CD1c-positive myeloid dendritic cell (primary cell): Measurements from ENCODE around the gene INO80B.
"Not testable (repeated sequence)": the region's sequence is repeated elsewhere in the genome, so short reads cannot be mapped to it uniquely, and the experiment has no call there.

ENCODE experiments used
- DNase-seq: peaks from one replicate; pipeline ENCODE4 v3.0.0-alpha.2; 2016; ENCODE audit errors: extremely low spot score

INO80B gene

GRCh38 chr2:74425523-74425922 lies 29.4 kb upstream of the INO80B start:
- DNase-seq: no peak

GRCh38 chr2:74426181-74426758 lies 28.6 kb upstream of the INO80B start:
- no peak for DNase-seq

GRCh38 chr2:74427551-74427950 lies 27.3 kb upstream of the INO80B start:
- no peak for DNase-seq

- DNase-seq: no peak
Observed at GRCh38 chr2:74428675-74429074, 26.2 kb upstream of the INO80B start.

- DNase-seq: no peak
Observed at GRCh38 chr2:74429487-74430451, 25.1 kb upstream of the INO80B start.

GRCh38 chr2:74430502-74430901 lies 24.4 kb upstream of the INO80B start:
- DNase-seq: no peak

GRCh38 chr2:74436111-74436805 lies 18.6 kb upstream of the INO80B start:
- no peak for DNase-seq

- DNase-seq: peak; percentile 43
Observed at GRCh38 chr2:74436848-74437695, 17.8 kb upstream of the INO80B start.

- DNase-seq: no peak
Observed at GRCh38 chr2:74438248-74438647, 16.6 kb upstream of the INO80B start.

- no peak for DNase-seq
Observed at GRCh38 chr2:74439373-74439772, 15.5 kb upstream of the INO80B start.

GRCh38 chr2:74439803-74440377 lies 15.0 kb upstream of the INO80B start:
- DNase-seq: no peak

- DNase-seq: peak; percentile 73
Observed at GRCh38 chr2:74440378-74441169, 14.3 kb upstream of the INO80B start.

- DNase-seq: no peak
Observed at GRCh38 chr2:74441170-74441689, 13.7 kb upstream of the INO80B start.

GRCh38 chr2:74441690-74442482 lies 13.0 kb upstream of the INO80B start, which contains the start of gene RTKN:
Gene RTKN (minus strand): TSS chr2:74441937. CDS start chr2:74441816, 121 bp downstream.
- no peak for DNase-seq

GRCh38 chr2:74442483-74443297 lies 12.2 kb upstream of the INO80B start:
- not testable (repeated sequence) for DNase-seq

- DNase-seq: no peak
Observed at GRCh38 chr2:74444498-74445318, 10.2 kb upstream of the INO80B start.

GRCh38 chr2:74447230-74447999 lies 7.5 kb upstream of the INO80B start:
- DNase-seq: no peak
